Skeletal muscle tissue (tissue), 4 donors: ENCODE results near the gene CIP2A. TPM values are rescaled to one million over a fixed set of nuclear protein-coding genes. Genes with fewer than 3 reads are reported as not detected.
A peak's percentile ranks its signal among the peaks of the same experiment; 100 is the strongest.

ENCODE experiments used
- H3K27ac ChIP-seq: one replicate; pipeline ENCODE4 v1.7.0; 2013; ENCODE audit warnings: mild to moderate bottlenecking, low read depth, low read length, inconsistent platforms
- H3K27me3 ChIP-seq, 3 donors: one replicate each; pipeline ENCODE4 v1.7.0; 2013; ENCODE audit warnings: low read length in 3 of 3; ENCODE audit not compliant: control insufficient read depth in 3 of 3, insufficient read depth in 3 of 3
- H3K36me3 ChIP-seq, 3 donors: one replicate each; pipeline ENCODE4 v1.7.0; 2013; ENCODE audit warnings: low read length in 3 of 3; ENCODE audit not compliant: control insufficient read depth in 3 of 3, insufficient read depth in 3 of 3
- H3K4me1 ChIP-seq, 3 donors: one replicate each; pipeline ENCODE4 v1.7.0; 2013; ENCODE audit warnings: low read length in 3 of 3, mild to moderate bottlenecking in 3 of 3; ENCODE audit not compliant: control insufficient read depth in 3 of 3, insufficient read depth in 3 of 3
- H3K4me3 ChIP-seq, 3 donors: one replicate each; pipeline ENCODE4 v1.7.0; 2013; ENCODE audit warnings: low read length in 3 of 3
- H3K9ac ChIP-seq, 3 donors: one replicate each; pipeline ENCODE4 v1.7.0; 2013; ENCODE audit warnings: low read length in 3 of 3, mild to moderate bottlenecking in 3 of 3, moderate library complexity in 2 of 3, low read depth in 1 of 3
- H3K9me3 ChIP-seq, 3 donors: one replicate each; pipeline ENCODE4 v1.7.0; 2013; ENCODE audit warnings: low read length in 3 of 3; ENCODE audit not compliant: control insufficient read depth in 3 of 3
- total RNA-seq: library from RNA; depleted of rRNA; stranded (reverse); fragments of >200 nt; gene quantifications from one replicate; pipeline ENCODE4 v1.2.3, GENCODE V29; 2014
- donor health status: Osteomylitis.

CIP2A gene
- total RNA-seq, 1 donor from 2014 or later, result 6.8 TPM

DNA sequence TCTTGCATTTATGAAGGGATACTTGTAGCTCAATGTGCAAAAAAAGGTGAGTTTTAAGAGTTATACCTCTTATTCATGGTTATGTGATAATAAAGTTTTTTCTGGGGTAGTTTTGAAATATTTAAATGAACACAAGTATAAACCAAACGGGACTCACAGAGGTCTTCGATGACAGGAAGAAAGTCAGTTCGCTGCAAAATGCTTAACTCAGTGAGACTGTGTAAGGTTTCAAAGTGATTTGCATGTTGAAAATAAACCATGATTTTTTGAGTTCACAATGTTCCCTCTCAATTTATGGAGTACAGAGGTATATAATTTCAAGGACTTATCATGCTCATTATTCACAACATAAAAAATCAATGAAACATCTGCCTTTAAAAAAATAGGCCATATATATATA, 42.5 kb downstream of the CIP2A start:
- Histone ChIP-seq H3K9ac (no peak overlapping the region), H3K4me1 (no peaks in the 10 kb centered on the region), H3K36me3 (no peaks in the 10 kb centered on the region), H3K27ac (no peak overlapping the region), H3K27me3 (no peaks in the 10 kb centered on the region), H3K4me3 (peak overlapping the region in 2 of 3 donors; percentile 24 to 45), H3K9me3 (no peaks in the 10 kb centered on the region)

- Histone ChIP-seq H3K36me3 (no peaks in the 10 kb centered on the region), H3K27ac (no peak overlapping the region), H3K4me3 (peak overlapping the region in 2 of 3 donors; percentile 24 to 45)
Observed at GRCh38 chr3:108546247-108546646, 43.0 kb downstream of the CIP2A start.

GRCh38 chr3:108538083-108538482, 51.2 kb downstream of the CIP2A start:
- H3K27me3 ChIP-seq, result no peaks in the 10 kb centered on the region
- H3K4me3 ChIP-seq, result no peak overlapping the region
- no peak overlapping the region for H3K27ac ChIP-seq
- no peak overlapping the region for H3K9ac ChIP-seq
- no peaks in the 10 kb centered on the region for H3K9me3 ChIP-seq
- no peaks in the 10 kb centered on the region for H3K4me1 ChIP-seq
- H3K36me3 ChIP-seq, result no peaks in the 10 kb centered on the region

More at GRCh38 chr3:108546247-108546646, 43.0 kb downstream of the CIP2A start:
- H3K9me3 ChIP-seq, result no peaks in the 10 kb centered on the region
- H3K27me3 ChIP-seq, result no peaks in the 10 kb centered on the region
- H3K4me1 ChIP-seq, result no peaks in the 10 kb centered on the region
- peak overlapping the region in 1 of 3 donors; percentile 66 for H3K9ac ChIP-seq

GRCh38 chr3:108528459-108529252, 60.6 kb downstream of the CIP2A start:
- no peaks in the 10 kb centered on the region for H3K9me3 ChIP-seq

DNA sequence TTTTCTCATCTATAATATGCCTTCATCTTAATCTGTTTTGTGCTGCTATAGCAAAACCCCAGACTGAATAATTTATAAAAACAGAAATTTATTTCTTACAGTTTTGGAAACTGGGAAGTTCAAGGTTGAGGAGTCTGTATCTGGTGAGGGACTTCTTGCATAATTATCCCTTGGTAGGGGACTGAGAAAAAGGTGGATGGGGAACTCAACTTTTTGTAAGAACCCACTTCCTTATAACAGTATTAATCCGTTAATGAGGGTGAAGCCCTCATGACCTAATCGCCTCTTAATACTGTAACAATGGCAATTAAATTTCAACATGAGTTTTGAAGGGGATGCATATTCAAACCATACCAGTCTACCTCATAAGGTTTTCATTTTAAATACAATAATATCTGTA, 61.4 kb downstream of the CIP2A start:
- H3K4me1 ChIP-seq, result peaks cover 0 to 5% (median 3%) of the 10 kb centered on the region in 3 donors
- H3K27me3 ChIP-seq, result no peaks in the 10 kb centered on the region
- no peaks in the 10 kb centered on the region for H3K9me3 ChIP-seq
- no peak overlapping the region for H3K27ac ChIP-seq
- H3K36me3 ChIP-seq, result no peaks in the 10 kb centered on the region
- H3K4me3 ChIP-seq, result no peak overlapping the region
- no peak overlapping the region for H3K9ac ChIP-seq

More at GRCh38 chr3:108528459-108529252, 60.6 kb downstream of the CIP2A start:
- Histone ChIP-seq H3K4me3 (no peak overlapping the region), H3K36me3 (no peaks in the 10 kb centered on the region), H3K27me3 (no peaks in the 10 kb centered on the region), H3K27ac (no peak overlapping the region), H3K4me1 (peaks cover 0 to 5% (median 3%) of the 10 kb centered on the region in 3 donors), H3K9ac (no peak overlapping the region)

GRCh38 chr3:108527109-108527508, 62.1 kb downstream of the CIP2A start:
- Histone ChIP-seq H3K9ac (no peak overlapping the region), H3K4me1 (peaks cover 0 to 5% (median 3%) of the 10 kb centered on the region in 3 donors), H3K36me3 (no peaks in the 10 kb centered on the region), H3K27ac (no peak overlapping the region), H3K9me3 (no peaks in the 10 kb centered on the region), H3K27me3 (no peaks in the 10 kb centered on the region), H3K4me3 (no peak overlapping the region)

DNA sequence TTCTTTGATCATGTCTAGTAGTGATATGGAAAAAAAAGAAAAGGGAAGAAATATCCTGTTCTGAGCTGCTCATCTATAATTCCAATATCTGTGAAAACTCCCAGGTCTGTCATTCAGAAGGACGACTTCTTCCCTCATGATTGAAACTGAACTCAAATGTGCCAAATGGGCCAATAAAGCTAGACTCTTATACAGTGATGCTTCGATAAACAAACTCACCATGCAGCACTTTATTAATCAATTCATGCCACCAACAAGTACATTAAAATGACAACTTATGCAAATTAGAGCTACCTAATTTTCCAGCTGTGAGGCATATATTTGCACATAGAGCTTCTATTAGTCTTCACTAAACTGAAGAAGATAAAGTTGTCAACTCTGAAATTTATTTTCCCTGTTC, 63.3 kb downstream of the CIP2A start:
- peaks cover 0 to 5% (median 3%) of the 10 kb centered on the region in 3 donors for H3K4me1 ChIP-seq
- H3K27ac ChIP-seq, result no peak overlapping the region
- no peaks in the 10 kb centered on the region for H3K36me3 ChIP-seq
- H3K9me3 ChIP-seq, result no peaks in the 10 kb centered on the region
- H3K4me3 ChIP-seq, result no peak overlapping the region
- H3K9ac ChIP-seq, result no peak overlapping the region
- H3K27me3 ChIP-seq, result no peaks in the 10 kb centered on the region

GRCh38 chr3:108525256-108525655, 64.0 kb downstream of the CIP2A start:
- Histone ChIP-seq H3K9ac (no peak overlapping the region), H3K27ac (no peak overlapping the region), H3K36me3 (no peaks in the 10 kb centered on the region), H3K9me3 (no peaks in the 10 kb centered on the region), H3K4me3 (no peak overlapping the region), H3K4me1 (peaks cover 0 to 5% (median 3%) of the 10 kb centered on the region in 3 donors), H3K27me3 (no peaks in the 10 kb centered on the region)

GRCh38 chr3:108524537-108524936, 64.7 kb downstream of the CIP2A start:
- Histone ChIP-seq H3K9ac (no peak overlapping the region), H3K9me3 (no peaks in the 10 kb centered on the region), H3K27me3 (no peaks in the 10 kb centered on the region), H3K27ac (no peak overlapping the region), H3K36me3 (no peaks in the 10 kb centered on the region), H3K4me1 (peaks cover 0 to 5% (median 3%) of the 10 kb centered on the region in 3 donors), H3K4me3 (no peak overlapping the region)

DNA sequence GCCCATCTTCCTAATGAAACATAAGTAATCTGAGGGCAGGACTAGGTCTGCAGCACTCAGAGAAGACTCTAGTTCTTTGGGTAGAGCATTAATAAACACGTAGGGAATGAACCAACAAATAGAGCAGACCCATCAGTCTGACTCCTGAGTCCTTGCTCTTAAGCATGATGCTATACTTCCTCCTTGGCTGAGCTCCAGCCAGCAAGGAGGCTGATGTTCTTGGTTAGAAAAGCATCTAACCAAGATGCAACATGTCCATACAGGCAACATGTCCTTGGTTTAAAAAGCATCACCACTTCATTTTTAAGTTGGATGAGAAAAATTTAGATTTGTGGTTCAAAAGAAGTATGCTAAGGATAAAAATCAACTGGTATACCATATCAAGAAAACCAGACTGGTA, 70.3 kb downstream of the CIP2A start:
- Histone ChIP-seq H3K27me3 (no peaks in the 10 kb centered on the region), H3K4me3 (no peak overlapping the region), H3K27ac (no peak overlapping the region), H3K4me1 (no peaks in the 10 kb centered on the region), H3K9ac (no peak overlapping the region), H3K9me3 (no peaks in the 10 kb centered on the region), H3K36me3 (no peaks in the 10 kb centered on the region)
